Esophagus muscularis mucosa (tissue), 3 donors: ENCODE data around the gene COL4A5.

ENCODE experiments used
- CTCF ChIP-seq, 3 experiments: fragments of 200-600 bp in 2 of 3; fragments of 450-650 bp in 1 of 3; sonication (generic) in 2 of 3; IDR thresholded peaks; one replicate each; pipeline ENCODE4 v1.5.1; 2017 to 2019; ENCODE audit warnings: antibody characterized with exemption in 3 of 3, mild to moderate bottlenecking in 2 of 3, moderate library complexity in 1 of 3
- POLR2AphosphoS5 ChIP-seq, 2 donors: sonication (generic); formaldehyde crosslinking; IDR thresholded peaks; one replicate each; pipeline ENCODE4 v1.6.1; 2017; ENCODE audit warnings: antibody characterized with exemption in 2 of 2

DNA sequence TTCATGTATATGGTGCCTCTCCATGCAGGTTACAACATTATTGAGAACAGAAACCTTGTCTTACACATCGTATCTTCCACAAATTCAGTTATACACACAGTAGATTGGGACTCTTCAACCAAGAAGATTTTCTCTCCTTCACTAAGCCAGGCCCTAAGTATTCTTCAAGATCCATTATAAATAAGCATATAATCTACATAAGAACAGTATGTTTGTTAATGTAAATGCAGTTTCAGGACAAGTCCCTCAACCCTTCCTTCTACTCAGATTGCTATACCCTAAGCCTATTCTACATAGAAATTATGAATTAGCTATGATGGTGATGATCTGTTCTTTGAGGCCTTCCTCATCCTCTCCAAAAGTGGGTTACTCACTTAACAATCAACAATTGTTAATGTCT, 42.7 kb upstream of the COL4A5 start:
- TF ChIP-seq CTCF (IDR thresholded peaks at IDR 0.05) = no peak
- TF ChIP-seq POLR2AphosphoS5 (IDR thresholded peaks at IDR 0.05) = no peak
